H1 (cell line): ENCODE measurements around the gene TTC13. TPM values are rescaled to one million over a fixed set of nuclear protein-coding genes. Genes with fewer than 3 reads are reported as not detected.

Source experiments
- TAF7 ChIP-seq: optimal IDR thresholded peaks from 2 replicates; pipeline ENCODE3; 2011; ENCODE audit warnings: low read depth, mild to moderate bottlenecking, inconsistent platforms, low read length, moderate library complexity, borderline replicate concordance
- polyA plus RNA-seq, 7 experiments: library from polyadenylated mRNA; depleted of rRNA in 3 of 7; stranded (reverse) in 5 of 7; unstranded in 2 of 7; fragments of >200 nt in 5 of 7; fragments of 200-250 nt in 2 of 7; gene quantifications; 1 replicate in 5 of 7; 2 replicates in 1 of 7; 4 replicates in 1 of 7; pipeline versions ENCODE4 v1.2.1 to v1.2.3, GENCODE V29; 2011 to 2013; ENCODE audit warnings: missing spikeins in 2 of 7, mixed read lengths in 2 of 7
- total RNA-seq: library from RNA; stranded (reverse); fragmentation: NEBNext Ultra II Directional; extraction: Animal tissue kit (Norgen Biotek cat#: 25700); gene quantifications from 2 replicates; pipeline ENCODE4 v1.2.1, GENCODE V29; 2021
- TF ChIP-seq, protein P1 (sequence below): IDR thresholded peaks from 2 replicates; pipeline ENCODE4 v1.6.1; 2012; ENCODE audit warnings: low read length, inconsistent platforms

The TTC13 gene
- total and polyA plus RNA-seq, 2 of the 8 experiments (the other 6 are each of a cell fraction or from before 2014, with no cell fraction given) = 3.1 to 7.1 TPM

DNA sequence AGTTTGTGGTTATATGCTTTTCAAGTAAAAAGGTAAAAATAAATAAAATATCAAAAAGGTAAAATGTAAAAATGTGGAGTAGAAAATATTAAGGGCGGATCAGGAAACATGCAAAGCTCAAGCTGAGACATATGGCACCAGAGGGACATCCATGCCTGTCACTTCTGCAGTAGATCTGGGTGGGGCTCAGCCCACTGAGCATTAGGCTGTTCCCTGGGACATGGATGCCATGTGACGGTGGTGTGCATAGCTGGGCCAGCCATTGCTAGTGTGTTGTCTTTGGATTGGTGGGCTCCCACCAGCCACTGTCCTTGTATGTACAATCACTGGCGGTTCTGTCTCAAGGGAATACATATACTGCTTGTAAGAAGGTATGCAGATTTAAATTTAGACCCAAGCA is 3.0 kb downstream of the TTC13 start (continued):
- TF ChIP-seq, protein P1, sequence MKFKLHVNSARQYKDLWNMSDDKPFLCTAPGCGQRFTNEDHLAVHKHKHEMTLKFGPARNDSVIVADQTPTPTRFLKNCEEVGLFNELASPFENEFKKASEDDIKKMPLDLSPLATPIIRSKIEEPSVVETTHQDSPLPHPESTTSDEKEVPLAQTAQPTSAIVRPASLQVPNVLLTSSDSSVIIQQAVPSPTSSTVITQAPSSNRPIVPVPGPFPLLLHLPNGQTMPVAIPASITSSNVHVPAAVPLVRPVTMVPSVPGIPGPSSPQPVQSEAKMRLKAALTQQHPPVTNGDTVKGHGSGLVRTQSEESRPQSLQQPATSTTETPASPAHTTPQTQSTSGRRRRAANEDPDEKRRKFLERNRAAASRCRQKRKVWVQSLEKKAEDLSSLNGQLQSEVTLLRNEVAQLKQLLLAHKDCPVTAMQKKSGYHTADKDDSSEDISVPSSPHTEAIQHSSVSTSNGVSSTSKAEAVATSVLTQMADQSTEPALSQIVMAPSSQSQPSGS = no peak
- no peak for TF ChIP-seq TAF7
- TF ChIP-seq, all 59 proteins: peak for 0
